Esophagus muscularis mucosa (tissue), 4 donors: ENCODE results near the gene CRHBP. TPM values are rescaled to one million over a fixed set of nuclear protein-coding genes. Genes with fewer than 3 reads are reported as not detected.

Experiments
- DNase-seq: peaks from one replicate; pipeline ENCODE4 v3.0.0-alpha.2; 2017; ENCODE audit errors: extremely low spot score
- H3K27ac ChIP-seq, 4 donors: fragments of 200-600 bp; sonication (generic); replicated peaks in 1 of 4; 1 replicate in 3 of 4; 2 replicates in 1 of 4; pipeline ENCODE4 v1.5.1; 2016 to 2019; ENCODE audit warnings: mild to moderate bottlenecking in 1 of 4
- H3K27me3 ChIP-seq, 4 donors: fragments of 200-600 bp; sonication (generic); one replicate each; pipeline versions ENCODE4 v1.5.1 to v1.6.0; 2016 to 2019
- H3K36me3 ChIP-seq, 4 donors: fragments of 200-600 bp; sonication (generic); one replicate each; pipeline ENCODE4 v1.5.1; 2016 to 2019
- H3K4me1 ChIP-seq, 4 donors: fragments of 200-600 bp; sonication (generic); one replicate each; pipeline ENCODE4 v1.5.1; 2016 to 2019
- H3K4me3 ChIP-seq, 4 donors: fragments of 200-600 bp; sonication (generic); 1 replicate in 2 of 4; 2 replicates in 2 of 4; pipeline ENCODE4 v1.5.1; 2016 to 2019; ENCODE audit warnings: mild to moderate bottlenecking in 4 of 4, moderate library complexity in 1 of 4
- H3K9me3 ChIP-seq, 4 donors: fragments of 200-600 bp; sonication (generic); 1 replicate in 3 of 4; 2 replicates in 1 of 4; pipeline ENCODE4 v1.5.1; 2016 to 2019
- EP300 ChIP-seq: sonication (generic); formaldehyde crosslinking; IDR thresholded peaks from one replicate; pipeline ENCODE4 v1.6.1; 2017; ENCODE audit warnings: antibody characterized with exemption
- POLR2A ChIP-seq: fragments of 450-650 bp; IDR thresholded peaks from one replicate; pipeline ENCODE4 v1.6.1; 2017; ENCODE audit warnings: antibody characterized with exemption, moderate library complexity, mild to moderate bottlenecking, low read depth
- POLR2AphosphoS5 ChIP-seq, 2 donors: sonication (generic); formaldehyde crosslinking; IDR thresholded peaks; one replicate each; pipeline ENCODE4 v1.6.1; 2017; ENCODE audit warnings: antibody characterized with exemption in 2 of 2
- WGBS: methylation state at CpG from one replicate; pipeline ENCODE4 v1.1.5; 2018; 5-methylcytosine and 5-hydroxymethylcytosine counted together
- intact Hi-C: fragments of 100-400 bp; cut with DNase I; formaldehyde crosslinking; loops from one replicate; pipeline ENCODE4 v1.15.1; 2023
- total RNA-seq, 4 donors: library from RNA; depleted of rRNA; stranded (reverse); fragments of >200 nt; gene quantifications; one replicate each; pipeline versions ENCODE4 v1.1.0 to v1.2.1, GENCODE V29; 2016
- TF ChIP-seq, protein P1 (sequence below), 3 experiments: fragments of 200-600 bp in 2 of 3; fragments of 450-650 bp in 1 of 3; sonication (generic) in 2 of 3; IDR thresholded peaks; one replicate each; pipeline ENCODE4 v1.5.1; 2017 to 2019; ENCODE audit warnings: antibody characterized with exemption in 3 of 3, mild to moderate bottlenecking in 2 of 3, moderate library complexity in 1 of 3

Gene CRHBP
- total RNA-seq, 4 donors from 2014 or later = 0.52 to 1.8 (median 0.84) TPM; not detected in 1

GRCh38 chr5:77010243-77010642, 57.4 kb downstream of the CRHBP start:
- 85% methylated on average over 5 of the region's 5 CpGs for WGBS

GRCh38 chr5:77011498-77011897, 58.7 kb downstream of the CRHBP start:
- no peak for TF ChIP-seq POLR2A
- TF ChIP-seq POLR2AphosphoS5 (IDR thresholded peaks at IDR 0.05) = no peak
- no peak for TF ChIP-seq EP300
- TF ChIP-seq, protein P1, sequence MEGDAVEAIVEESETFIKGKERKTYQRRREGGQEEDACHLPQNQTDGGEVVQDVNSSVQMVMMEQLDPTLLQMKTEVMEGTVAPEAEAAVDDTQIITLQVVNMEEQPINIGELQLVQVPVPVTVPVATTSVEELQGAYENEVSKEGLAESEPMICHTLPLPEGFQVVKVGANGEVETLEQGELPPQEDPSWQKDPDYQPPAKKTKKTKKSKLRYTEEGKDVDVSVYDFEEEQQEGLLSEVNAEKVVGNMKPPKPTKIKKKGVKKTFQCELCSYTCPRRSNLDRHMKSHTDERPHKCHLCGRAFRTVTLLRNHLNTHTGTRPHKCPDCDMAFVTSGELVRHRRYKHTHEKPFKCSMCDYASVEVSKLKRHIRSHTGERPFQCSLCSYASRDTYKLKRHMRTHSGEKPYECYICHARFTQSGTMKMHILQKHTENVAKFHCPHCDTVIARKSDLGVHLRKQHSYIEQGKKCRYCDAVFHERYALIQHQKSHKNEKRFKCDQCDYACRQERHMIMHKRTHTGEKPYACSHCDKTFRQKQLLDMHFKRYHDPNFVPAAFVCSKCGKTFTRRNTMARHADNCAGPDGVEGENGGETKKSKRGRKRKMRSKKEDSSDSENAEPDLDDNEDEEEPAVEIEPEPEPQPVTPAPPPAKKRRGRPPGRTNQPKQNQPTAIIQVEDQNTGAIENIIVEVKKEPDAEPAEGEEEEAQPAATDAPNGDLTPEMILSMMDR (IDR thresholded peaks at IDR 0.05) = no peak
- no peak overlapping the region for H3K4me3 ChIP-seq
- 84% methylated on average over 5 of the region's 5 CpGs for WGBS
- no peaks in the 10 kb centered on the region for H3K9me3 ChIP-seq
- H3K27me3 ChIP-seq = no peaks in the 10 kb centered on the region
- no peaks in the 10 kb centered on the region for H3K4me1 ChIP-seq
- intact Hi-C loops = loop anchor here (10.0 kb wide), 1 partner anchor 147 kb away; no protein-coding TSS in a partner anchor
- H3K27ac ChIP-seq = no peak overlapping the region
- no peaks in the 10 kb centered on the region for H3K36me3 ChIP-seq
- DNase-seq = no peak

More at GRCh38 chr5:77010243-77010642, 57.4 kb downstream of the CRHBP start:
- no peaks in the 10 kb centered on the region for H3K4me1 ChIP-seq
- H3K36me3 ChIP-seq = no peaks in the 10 kb centered on the region
- H3K9me3 ChIP-seq = no peaks in the 10 kb centered on the region
- intact Hi-C loops = loop anchor here (10.0 kb wide), 1 partner anchor 145 kb away; no protein-coding TSS in a partner anchor
- H3K27ac ChIP-seq = no peak overlapping the region
- TF ChIP-seq EP300 (no peak), POLR2A (no peak), POLR2AphosphoS5 (IDR thresholded peaks at IDR 0.05) (no peak)
- TF ChIP-seq, protein P1 (IDR thresholded peaks at IDR 0.05) = no peak
- no peak overlapping the region for H3K4me3 ChIP-seq
- no peaks in the 10 kb centered on the region for H3K27me3 ChIP-seq
- no peak for DNase-seq

DNA sequence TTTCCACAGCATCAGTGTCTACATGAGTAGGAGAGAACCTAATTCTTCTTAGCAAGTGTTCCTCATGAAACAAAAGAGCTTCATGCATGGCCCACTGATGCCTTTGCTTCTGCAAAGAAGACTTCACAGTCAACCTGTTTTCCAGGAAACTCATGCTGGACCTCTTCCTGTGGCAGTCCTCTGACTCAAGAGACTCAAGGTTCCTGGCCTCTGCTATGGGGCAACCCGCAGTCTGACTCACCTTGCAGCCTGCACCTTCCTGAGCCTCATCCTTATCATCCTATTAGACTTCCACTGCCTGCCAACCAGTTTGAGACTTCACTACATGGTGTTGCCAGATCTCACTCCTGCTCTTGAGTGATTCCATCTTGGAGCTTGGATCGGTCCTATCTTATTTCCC, 59.8 kb downstream of the CRHBP start:
- Histone ChIP-seq H3K9me3 (no peaks in the 10 kb centered on the region), H3K4me3 (no peak overlapping the region), H3K27ac (no peak overlapping the region), H3K27me3 (no peaks in the 10 kb centered on the region), H3K4me1 (no peaks in the 10 kb centered on the region), H3K36me3 (no peaks in the 10 kb centered on the region)
- TF ChIP-seq, protein P1 (IDR thresholded peaks at IDR 0.05) = no peak
- no peak for TF ChIP-seq EP300
- DNase-seq = no peak
- WGBS = 91% methylated on average over 2 of the region's 2 CpGs
- intact Hi-C loops = loop anchor here (10.0 kb wide), 1 partner anchor 148 kb away; no protein-coding TSS in a partner anchor

GRCh38 chr5:77015938-77016569, 63.2 kb downstream of the CRHBP start:
- Histone ChIP-seq H3K4me1 (no peaks in the 10 kb centered on the region), H3K36me3 (no peaks in the 10 kb centered on the region), H3K27me3 (peaks cover 0 to 6% (median 0%) of the 10 kb centered on the region in 4 donors), H3K9me3 (no peaks in the 10 kb centered on the region), H3K4me3 (no peak overlapping the region), H3K27ac (no peak overlapping the region)
- 39% methylated on average over 3 of the region's 3 CpGs for WGBS
- TF ChIP-seq POLR2AphosphoS5 (IDR thresholded peaks at IDR 0.05) (no peak), EP300 (no peak), POLR2A (no peak)
- TF ChIP-seq, protein P1 (IDR thresholded peaks at IDR 0.05) = peak in 1 of 3 experiments; percentile 5
- intact Hi-C loops = loop anchor here (10.0 kb wide), 1 partner anchor 151 kb away; no protein-coding TSS in a partner anchor
- DNase-seq = no peak
